ENCODE results near the gene PPP2R5C. TPM values are rescaled to one million over a fixed set of nuclear protein-coding genes. Genes with fewer than 3 reads are reported as not detected.

PPP2R5C gene
- total RNA-seq, 1 donor from 2014 or later: 227 TPM

GRCh38 chr14:101715210-101716076 lies 46.1 kb upstream of the PPP2R5C start:
- Mint-ChIP-seq H3K27ac (no peak overlapping the region), H3K4me3 (no peak overlapping the region), H3K36me3 (ENCODE audit: low read depth) (no peaks in the 10 kb centered on the region), H3K9me3 (peaks cover 2% of the 10 kb centered on the region), H3K27me3 (peaks cover 26% of the 10 kb centered on the region), H3K4me1 (no peaks in the 10 kb centered on the region)
- DNase-seq (no peak), ATAC-seq (ENCODE audit: low read depth) (no peak)
- POLR2A ChIA-PET: interaction anchor here (0.6 kb wide), 1 partner anchor 21 kb away, joined by 4 read pairs; no protein-coding TSS in a partner anchor
- CTCF ChIA-PET: no interaction called here
- TF ChIP-seq, protein P1, sequence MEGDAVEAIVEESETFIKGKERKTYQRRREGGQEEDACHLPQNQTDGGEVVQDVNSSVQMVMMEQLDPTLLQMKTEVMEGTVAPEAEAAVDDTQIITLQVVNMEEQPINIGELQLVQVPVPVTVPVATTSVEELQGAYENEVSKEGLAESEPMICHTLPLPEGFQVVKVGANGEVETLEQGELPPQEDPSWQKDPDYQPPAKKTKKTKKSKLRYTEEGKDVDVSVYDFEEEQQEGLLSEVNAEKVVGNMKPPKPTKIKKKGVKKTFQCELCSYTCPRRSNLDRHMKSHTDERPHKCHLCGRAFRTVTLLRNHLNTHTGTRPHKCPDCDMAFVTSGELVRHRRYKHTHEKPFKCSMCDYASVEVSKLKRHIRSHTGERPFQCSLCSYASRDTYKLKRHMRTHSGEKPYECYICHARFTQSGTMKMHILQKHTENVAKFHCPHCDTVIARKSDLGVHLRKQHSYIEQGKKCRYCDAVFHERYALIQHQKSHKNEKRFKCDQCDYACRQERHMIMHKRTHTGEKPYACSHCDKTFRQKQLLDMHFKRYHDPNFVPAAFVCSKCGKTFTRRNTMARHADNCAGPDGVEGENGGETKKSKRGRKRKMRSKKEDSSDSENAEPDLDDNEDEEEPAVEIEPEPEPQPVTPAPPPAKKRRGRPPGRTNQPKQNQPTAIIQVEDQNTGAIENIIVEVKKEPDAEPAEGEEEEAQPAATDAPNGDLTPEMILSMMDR (IDR thresholded peaks at IDR 0.05): no peak
- intact Hi-C loops (cut with micrococcal nuclease): no loop called here

- Mint-ChIP-seq H3K4me1 (peaks cover 2% of the 10 kb centered on the region), H3K4me3 (no peak overlapping the region), H3K36me3 (ENCODE audit: low read depth) (no peaks in the 10 kb centered on the region), H3K27ac (no peak overlapping the region), H3K9me3 (peaks cover 2% of the 10 kb centered on the region), H3K27me3 (peaks cover 26% of the 10 kb centered on the region)
- ATAC-seq (ENCODE audit: low read depth) (no peak), DNase-seq (no peak)
- ChIA-PET POLR2A (interaction anchor here (0.6 kb wide), 1 partner anchor 20 kb away, joined by 4 read pairs; no protein-coding TSS in a partner anchor), CTCF (no interaction called here)
- intact Hi-C loops (cut with micrococcal nuclease): no loop called here
- TF ChIP-seq, protein P1 (IDR thresholded peaks at IDR 0.05): no peak
These were observed 45.2 kb upstream of the PPP2R5C start for GRCh38 chr14:101716077-101716950.

GRCh38 chr14:101716956-101717662 lies 44.4 kb upstream of the PPP2R5C start:
- CTCF ChIA-PET: no interaction called here
- POLR2A ChIA-PET: no interaction called here
- no peak overlapping the region for H3K27ac Mint-ChIP-seq
- no peak overlapping the region for H3K4me3 Mint-ChIP-seq
- ATAC-seq (ENCODE audit: low read depth) (no peak), DNase-seq (no peak)
- TF ChIP-seq, protein P1 (IDR thresholded peaks at IDR 0.05): no peak
- intact Hi-C loops (cut with micrococcal nuclease): no loop called here
- H3K9me3 Mint-ChIP-seq: peaks cover 2% of the 10 kb centered on the region
- peaks cover 7% of the 10 kb centered on the region for H3K4me1 Mint-ChIP-seq
- peaks cover 26% of the 10 kb centered on the region for H3K27me3 Mint-ChIP-seq
- H3K36me3 Mint-ChIP-seq (ENCODE audit: low read depth): no peaks in the 10 kb centered on the region

DNA sequence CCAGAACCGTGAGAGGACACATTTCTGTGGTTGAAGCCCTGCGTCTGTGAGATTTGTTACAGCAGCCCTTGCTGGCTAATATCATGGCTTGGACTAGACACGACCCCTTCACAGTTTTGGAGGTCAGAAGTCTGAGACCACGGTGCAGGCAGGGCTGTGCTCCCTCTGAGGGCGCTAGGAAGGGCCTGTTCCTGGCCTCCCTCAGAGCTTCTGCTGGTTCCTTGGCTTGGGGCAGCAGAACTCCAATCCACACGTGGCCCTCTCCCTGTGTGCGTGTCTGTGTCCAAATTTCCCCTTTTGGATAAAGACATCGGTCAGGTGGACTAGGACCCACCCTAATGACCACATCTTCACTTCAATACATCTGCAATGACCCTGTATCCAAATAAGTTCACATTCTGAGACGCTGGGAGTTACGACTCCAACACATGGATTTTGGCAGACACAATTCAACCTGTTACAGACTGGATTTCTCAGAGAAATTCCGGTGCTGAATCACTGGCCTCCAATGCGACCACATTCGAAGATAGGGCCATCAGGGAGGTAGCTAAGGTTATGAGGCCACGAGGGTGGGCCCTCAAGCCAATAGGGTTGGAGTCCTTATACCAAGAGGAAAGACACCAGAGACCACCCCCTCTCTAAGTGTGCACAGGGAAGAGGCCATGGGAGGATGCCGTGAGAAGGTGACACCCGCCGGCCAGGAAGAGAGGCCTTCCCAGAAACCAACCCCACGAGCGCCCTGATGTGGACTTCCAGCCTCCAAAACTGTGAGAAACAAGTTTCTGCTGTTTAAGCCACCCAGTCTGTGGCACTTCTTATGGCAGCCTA lies 43.6 kb upstream of the PPP2R5C start:
- ATAC-seq (ENCODE audit: low read depth) (no peak), DNase-seq (no peak)
- Mint-ChIP-seq H3K4me3 (no peak overlapping the region), H3K27ac (no peak overlapping the region), H3K4me1 (peaks cover 12% of the 10 kb centered on the region), H3K36me3 (ENCODE audit: low read depth) (no peaks in the 10 kb centered on the region), H3K27me3 (peaks cover 26% of the 10 kb centered on the region), H3K9me3 (peaks cover 2% of the 10 kb centered on the region)
- POLR2A ChIA-PET: no interaction called here
- intact Hi-C loops (cut with micrococcal nuclease): no loop called here
- CTCF ChIA-PET: no interaction called here
- TF ChIP-seq, protein P1 (IDR thresholded peaks at IDR 0.05): no peak

All from activated B cell treated with CpG ODN at 0.5 μM for 24 hours (primary cell).